Measurements from ENCODE around the gene TPTE.
"Not testable (repeated sequence)": the region's sequence is repeated elsewhere in the genome, so short reads cannot be mapped to it uniquely, and the experiment has no call there.

TPTE gene

DNA sequence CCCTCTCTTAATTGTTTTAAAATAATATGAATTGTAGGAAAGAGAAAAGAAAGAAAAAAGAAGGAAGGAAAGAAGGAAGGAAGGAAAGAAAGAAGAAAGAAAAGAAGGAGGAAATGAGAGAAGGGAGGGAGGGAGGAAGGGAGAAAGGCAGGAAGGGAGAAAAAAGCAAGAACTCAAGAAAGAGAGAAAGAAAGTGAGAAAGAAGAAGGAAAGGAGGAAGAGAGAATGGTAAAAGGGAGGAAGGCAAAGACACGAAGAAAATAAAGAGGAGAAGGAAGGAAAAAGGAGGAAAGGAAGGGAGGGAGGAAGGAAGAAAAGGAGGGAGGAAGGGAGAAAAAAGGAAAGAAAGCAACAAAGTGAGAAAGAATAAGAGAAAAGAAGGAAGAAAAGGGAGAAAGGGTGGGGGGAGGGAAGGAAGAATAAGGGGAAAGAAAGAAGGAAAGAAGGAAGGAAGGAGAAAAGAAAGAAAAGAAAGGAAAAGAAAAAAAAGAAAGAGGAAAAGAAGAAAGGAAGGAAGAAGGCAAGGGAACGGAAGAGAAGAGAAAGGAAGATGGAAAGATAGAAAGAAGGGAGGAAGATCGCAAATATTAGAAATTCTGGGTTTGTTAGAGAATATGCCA, 95.9 kb downstream of the TPTE start:
- DNase-seq, result not testable (repeated sequence)

DNA sequence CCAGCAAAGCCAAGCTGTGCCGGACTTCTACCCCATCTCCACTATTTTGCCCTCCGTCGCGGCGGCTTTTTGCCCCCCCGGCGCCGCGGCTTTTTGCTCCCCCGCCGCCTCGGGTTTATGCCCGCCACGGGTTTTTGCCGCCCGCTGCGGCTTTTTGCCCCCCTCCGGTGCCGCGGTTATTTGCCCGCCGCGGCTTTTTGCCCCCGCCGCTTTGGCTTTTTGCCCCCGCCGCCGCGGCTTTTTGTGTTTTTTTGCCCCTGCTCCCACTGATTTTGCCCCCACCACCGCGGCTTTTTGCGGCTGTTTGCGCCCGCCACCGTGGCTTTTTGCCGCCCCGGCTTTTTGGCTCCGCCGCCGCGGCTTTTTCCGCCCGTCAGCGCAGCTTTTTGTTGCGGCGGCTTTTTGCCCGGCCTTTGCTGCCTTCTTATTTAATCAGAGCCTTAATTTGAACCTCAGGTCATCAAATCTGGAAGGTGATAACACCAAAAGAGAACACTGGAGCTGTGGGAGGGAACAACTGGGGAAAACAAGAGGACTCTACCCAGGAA, 106.0 kb downstream of the TPTE start:
- DNase-seq, result no peak

DNA sequence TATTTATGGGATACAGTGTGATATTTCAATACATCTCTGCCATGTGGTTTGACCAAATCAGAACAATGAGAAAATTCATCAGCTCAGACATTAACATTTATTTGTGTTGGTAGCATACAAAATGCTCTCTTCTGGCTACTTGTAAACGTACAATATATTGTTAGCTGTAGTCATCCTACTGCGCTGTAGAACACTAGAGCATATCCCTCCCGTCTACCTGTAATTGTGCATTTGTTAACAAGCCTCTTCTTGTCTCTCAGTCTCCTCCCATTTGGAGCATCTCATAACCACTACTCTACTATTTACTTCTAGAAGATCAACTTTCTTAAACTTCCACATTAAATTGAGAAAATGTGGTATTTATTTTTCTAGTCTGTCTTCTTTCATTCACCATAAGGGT, 107.9 kb downstream of the TPTE start:
- not testable (repeated sequence) for DNase-seq

DNA sequence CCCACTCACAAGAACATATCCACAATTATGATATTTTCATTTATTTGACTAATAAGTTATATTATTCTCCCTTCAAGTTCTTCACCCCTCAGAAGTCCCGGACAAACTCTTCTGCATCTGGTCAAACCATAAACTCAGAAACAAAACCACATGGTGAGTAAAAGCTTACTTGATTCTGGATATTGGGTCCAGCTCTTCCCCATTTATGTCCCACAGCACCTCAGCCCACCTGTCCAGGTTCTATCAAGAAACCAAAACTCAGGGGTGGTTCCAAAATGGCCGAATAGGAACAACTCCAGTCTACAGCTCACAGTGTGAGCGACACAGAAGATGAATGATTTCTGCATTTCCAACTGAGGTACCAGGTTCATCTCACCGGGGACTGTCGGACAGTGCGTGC, 109.4 kb downstream of the TPTE start:
- not testable (repeated sequence) for DNase-seq

DNA sequence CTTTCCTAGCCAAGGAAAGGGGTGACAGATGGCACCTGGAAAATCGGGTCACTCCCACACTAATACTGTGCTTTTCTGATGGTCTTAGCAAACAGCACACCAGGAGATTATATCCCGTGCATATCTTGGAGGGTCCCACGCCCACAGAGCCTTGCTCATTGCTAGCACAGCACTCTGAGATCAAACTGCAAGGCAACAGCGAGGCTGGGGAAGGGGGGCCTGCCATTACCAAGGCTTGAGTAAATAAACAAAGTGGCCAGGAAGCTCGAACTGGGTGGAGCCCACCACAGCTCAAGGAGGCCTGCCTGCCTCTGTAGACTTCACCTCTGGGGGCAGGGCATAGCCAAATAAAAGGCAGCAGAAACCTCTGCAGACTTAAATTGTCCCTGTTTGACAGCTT, 109.9 kb downstream of the TPTE start:
- not testable (repeated sequence) for DNase-seq

DNA sequence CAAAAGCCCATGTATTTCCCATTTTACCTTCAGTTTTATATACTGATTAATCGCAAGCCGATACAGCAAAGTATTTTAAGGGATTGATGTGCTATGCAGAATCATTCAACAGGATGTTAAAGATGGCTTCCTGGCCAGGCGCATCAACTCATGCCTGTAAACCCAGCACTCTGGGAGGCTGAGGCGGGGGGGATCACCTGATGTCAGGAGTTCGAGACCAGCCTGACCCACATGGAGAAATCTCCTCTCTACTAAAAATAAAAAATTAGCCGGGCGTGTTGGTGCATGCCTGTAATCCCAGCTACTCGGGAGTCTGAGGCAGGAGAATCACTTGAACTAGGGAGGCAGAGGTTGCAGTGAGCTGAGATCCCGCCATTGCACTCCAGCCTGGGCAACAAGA, 116.8 kb downstream of the TPTE start:
- not testable (repeated sequence) for DNase-seq

DNA sequence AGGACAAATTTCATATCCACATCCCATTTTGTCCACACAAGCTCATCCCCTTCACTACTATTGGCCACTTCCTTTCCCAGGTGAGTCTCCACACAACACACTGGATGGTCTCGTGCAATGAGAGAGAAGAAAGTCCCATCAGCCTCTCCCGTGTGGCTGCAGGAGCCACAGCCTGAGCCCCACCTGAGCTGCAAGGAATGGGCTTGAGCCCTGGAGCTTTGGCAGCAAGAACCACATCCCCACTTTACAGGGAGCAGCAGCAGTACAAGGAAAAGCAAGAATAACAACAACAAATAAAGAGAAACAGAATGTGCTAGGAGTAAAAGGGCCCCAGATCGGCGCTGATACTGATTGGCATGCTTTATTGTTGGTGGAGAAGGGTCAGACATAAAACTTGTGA, 117.7 kb downstream of the TPTE start:
- no peak for DNase-seq

DNA sequence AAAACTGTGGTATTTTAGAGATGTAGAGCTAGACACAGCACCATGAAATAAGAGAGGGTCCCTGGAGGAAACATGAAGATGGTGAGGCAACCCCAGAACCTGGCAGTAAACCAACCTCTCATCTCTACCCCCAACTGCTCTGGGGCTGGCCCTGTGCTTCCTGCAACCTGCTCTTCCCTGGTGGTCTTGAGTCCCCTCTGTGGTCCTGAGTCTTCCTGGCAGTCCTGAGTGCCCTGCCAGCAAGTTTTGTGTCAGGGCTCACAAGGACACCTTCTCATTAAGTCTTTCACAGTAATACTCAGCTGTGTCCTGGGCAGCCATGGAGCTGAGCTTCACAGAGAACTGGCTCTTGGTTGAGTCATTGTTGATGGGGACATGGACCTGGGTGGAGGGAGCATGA, 118.4 kb downstream of the TPTE start:
- DNase-seq, result not testable (repeated sequence)

DNA sequence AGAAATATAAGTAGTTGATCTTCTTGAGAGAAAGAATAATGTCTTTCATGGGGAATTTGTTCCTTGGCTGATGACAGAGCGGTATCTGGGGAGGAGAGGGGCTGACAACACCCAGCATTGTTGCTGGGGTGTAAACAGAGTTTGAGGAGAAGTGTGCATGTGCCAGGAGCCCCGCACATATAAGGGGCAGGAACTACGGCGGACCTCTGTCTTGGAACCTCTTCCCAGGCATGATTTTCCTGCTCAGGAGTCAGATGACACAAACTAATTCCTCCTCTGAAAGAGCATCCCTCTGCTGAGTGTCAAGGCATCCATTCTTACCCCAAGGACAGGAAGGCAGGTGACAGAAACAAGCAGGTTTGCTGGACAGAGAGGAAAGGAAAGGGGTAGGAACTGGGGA, 119.1 kb downstream of the TPTE start:
- no peak for DNase-seq

DNA sequence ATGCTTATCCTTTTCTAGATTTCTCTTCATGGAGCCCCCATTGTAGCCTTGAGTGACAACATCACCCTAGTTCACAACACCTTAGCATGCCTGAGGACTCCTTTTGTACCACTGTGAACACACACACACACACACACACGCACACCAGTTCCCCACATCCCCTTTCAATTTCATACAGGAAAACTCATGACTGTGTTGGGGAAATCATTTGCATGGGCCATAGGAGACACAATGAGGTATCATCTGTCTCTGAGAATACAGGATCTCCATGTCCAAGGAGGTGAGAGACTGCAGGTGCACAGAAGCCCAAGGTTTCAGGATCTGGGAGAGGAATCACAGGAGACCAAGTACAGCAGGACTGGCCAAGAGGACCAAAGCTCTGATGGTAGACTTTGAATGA, 119.7 kb downstream of the TPTE start:
- DNase-seq, result no peak

DNA sequence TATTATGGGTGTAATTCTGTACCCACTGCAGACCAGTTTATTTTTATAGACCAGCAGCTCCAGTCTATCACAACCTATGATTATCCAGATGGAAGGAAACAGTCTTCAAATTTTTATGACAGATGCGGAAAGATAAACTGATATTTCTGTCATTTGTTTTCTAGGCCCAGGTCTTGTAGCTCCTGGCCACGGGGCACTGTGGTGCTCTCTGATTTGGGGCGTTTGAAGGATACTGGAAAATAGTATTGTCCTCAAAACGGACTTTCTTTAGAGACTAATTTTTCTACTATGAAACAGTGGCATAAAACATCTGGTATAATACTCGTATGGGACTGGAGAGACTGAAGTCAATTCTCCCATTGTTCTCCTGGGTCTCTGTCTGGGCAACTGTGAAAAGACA, 124.3 kb downstream of the TPTE start:
- not testable (repeated sequence) for DNase-seq

DNA sequence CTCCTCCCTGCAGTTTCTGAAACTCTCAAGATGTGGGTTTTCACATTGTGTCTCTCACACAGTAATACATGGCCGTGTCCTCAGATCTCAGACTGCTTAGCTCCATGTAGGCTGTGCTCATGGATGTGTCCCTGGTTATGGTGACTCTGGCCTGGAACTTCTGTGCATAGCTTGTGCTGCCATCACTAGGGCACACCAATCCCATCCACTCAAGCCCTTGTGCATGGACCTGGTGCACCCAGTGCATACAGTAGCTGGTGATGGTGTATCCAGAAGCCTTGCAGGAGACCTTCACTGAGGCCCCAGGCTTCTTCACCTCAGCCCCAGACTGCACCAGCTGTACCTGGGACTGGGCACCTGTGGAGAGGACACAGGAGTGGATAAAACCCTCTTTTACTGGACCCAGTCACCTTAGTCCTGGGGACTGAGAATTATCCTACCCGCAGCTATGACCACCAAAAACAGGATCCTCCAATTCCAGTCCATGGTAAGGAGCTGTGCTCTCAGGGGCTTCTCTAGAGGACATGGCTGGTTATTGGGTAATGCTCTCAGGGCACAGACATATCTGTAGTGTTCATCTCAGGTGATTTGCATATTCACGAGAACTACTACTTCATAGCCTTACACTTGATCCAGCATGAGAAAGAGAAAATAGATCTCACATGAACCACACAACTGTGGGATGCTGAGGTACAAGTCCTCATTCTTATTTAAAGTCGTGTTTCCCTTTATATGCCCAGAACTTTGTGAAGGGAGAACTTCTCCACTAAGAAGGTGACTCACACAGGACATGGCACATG, 128.2 kb downstream of the TPTE start:
- not testable (repeated sequence) for DNase-seq

DNA sequence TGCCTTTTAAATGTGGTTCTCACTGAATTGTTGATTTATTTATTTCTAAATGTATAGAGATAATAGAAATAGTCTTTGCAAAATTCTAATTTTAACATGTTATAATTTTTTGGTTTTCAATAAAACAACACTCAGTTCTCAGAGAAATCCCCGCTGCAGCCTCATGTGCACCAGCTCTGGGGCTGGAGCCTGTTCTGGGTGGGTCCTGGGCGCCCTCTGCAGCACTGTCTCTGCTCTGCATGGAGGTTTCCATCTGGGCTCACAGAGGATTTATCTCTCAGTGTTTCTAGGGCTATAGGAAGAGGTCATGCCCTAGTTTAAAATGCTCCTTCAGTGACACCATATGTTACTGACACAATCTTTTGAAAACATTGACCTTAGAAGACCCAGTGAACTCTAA, 128.9 kb downstream of the TPTE start:
- not testable (repeated sequence) for DNase-seq
